ENCODE data around the gene FGF18. TPM values are rescaled to one million over a fixed set of nuclear protein-coding genes. Genes with fewer than 3 reads are reported as not detected.

FGF18 gene
- total RNA-seq, 1 experiment from 2014 or later, result 1.7 TPM

DNA sequence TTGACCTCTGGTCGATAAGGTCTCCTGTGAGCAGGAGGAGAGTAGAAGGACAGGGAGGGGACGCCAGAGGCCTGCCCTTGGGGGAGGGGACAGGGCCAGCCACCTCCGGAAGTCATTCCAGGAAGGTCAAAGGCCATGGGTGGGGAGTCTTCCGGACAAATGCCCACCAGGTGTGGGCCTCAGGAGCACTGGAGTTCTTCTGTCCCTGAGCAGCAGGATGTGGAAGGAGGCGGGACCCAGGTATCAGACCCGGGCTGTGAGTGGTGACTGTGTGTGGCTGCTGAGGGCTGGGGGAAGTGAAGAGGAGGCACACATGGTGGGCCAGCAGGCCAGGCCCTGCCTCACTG lies 13.9 kb downstream of the FGF18 start:
- Histone ChIP-seq H3K27ac (ENCODE audit: low read length) (no peak overlapping the region), H3K27me3 (ENCODE audit: control insufficient read depth, insufficient read depth, low read length) (no peaks in the 10 kb centered on the region), H3K9me3 (ENCODE audit: control insufficient read depth, insufficient read depth, low read depth, low read length) (no peaks in the 10 kb centered on the region), H3K4me3 (ENCODE audit: low read depth in 2 of 2, low read length in 2 of 2) (no peak overlapping the region), H3K36me3 (ENCODE audit: control insufficient read depth, insufficient read depth, low read length) (no peaks in the 10 kb centered on the region), H3K4me1 (ENCODE audit: control insufficient read depth, insufficient read depth, low read length) (no peaks in the 10 kb centered on the region)
- ChIA-PET CTCF (no interaction called here), POLR2A (no interaction called here)
- ATAC-seq (no peak), DNase-seq (ENCODE audit: low read depth, low spot score) (no peak)
- intact Hi-C loops (cut with micrococcal nuclease; ENCODE audit: unreplicated experiment) (no loop called here), in situ Hi-C loops (cut with HindIII; ENCODE audit: low pct_unique_long_range_greater_than_20kb, low sequenced_read_pairs) (no loop called here)
- TF ChIP-seq, protein P1, sequence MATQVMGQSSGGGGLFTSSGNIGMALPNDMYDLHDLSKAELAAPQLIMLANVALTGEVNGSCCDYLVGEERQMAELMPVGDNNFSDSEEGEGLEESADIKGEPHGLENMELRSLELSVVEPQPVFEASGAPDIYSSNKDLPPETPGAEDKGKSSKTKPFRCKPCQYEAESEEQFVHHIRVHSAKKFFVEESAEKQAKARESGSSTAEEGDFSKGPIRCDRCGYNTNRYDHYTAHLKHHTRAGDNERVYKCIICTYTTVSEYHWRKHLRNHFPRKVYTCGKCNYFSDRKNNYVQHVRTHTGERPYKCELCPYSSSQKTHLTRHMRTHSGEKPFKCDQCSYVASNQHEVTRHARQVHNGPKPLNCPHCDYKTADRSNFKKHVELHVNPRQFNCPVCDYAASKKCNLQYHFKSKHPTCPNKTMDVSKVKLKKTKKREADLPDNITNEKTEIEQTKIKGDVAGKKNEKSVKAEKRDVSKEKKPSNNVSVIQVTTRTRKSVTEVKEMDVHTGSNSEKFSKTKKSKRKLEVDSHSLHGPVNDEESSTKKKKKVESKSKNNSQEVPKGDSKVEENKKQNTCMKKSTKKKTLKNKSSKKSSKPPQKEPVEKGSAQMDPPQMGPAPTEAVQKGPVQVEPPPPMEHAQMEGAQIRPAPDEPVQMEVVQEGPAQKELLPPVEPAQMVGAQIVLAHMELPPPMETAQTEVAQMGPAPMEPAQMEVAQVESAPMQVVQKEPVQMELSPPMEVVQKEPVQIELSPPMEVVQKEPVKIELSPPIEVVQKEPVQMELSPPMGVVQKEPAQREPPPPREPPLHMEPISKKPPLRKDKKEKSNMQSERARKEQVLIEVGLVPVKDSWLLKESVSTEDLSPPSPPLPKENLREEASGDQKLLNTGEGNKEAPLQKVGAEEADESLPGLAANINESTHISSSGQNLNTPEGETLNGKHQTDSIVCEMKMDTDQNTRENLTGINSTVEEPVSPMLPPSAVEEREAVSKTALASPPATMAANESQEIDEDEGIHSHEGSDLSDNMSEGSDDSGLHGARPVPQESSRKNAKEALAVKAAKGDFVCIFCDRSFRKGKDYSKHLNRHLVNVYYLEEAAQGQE (IDR thresholded peaks at IDR 0.05; ENCODE audit: insufficient read depth in 1 of 2, low read depth in 2 of 2, low read length in 1 of 2), result no peak
- TF ChIP-seq, protein P2, sequence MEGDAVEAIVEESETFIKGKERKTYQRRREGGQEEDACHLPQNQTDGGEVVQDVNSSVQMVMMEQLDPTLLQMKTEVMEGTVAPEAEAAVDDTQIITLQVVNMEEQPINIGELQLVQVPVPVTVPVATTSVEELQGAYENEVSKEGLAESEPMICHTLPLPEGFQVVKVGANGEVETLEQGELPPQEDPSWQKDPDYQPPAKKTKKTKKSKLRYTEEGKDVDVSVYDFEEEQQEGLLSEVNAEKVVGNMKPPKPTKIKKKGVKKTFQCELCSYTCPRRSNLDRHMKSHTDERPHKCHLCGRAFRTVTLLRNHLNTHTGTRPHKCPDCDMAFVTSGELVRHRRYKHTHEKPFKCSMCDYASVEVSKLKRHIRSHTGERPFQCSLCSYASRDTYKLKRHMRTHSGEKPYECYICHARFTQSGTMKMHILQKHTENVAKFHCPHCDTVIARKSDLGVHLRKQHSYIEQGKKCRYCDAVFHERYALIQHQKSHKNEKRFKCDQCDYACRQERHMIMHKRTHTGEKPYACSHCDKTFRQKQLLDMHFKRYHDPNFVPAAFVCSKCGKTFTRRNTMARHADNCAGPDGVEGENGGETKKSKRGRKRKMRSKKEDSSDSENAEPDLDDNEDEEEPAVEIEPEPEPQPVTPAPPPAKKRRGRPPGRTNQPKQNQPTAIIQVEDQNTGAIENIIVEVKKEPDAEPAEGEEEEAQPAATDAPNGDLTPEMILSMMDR (IDR thresholded peaks at IDR 0.05), result no peak
- TF ChIP-seq TCF7L2 (IDR thresholded peaks at IDR 0.05; ENCODE audit: low read depth, low read length) (no peak), SIN3A (IDR thresholded peaks at IDR 0.05; ENCODE audit: borderline replicate concordance, insufficient read depth, low read depth, low read length) (no peak), POLR2AphosphoS5 (IDR thresholded peaks at IDR 0.05; ENCODE audit: low read depth, low read length) (no peak)
- BruUV-seq (replicated peaks), result no TSS peak

DNA sequence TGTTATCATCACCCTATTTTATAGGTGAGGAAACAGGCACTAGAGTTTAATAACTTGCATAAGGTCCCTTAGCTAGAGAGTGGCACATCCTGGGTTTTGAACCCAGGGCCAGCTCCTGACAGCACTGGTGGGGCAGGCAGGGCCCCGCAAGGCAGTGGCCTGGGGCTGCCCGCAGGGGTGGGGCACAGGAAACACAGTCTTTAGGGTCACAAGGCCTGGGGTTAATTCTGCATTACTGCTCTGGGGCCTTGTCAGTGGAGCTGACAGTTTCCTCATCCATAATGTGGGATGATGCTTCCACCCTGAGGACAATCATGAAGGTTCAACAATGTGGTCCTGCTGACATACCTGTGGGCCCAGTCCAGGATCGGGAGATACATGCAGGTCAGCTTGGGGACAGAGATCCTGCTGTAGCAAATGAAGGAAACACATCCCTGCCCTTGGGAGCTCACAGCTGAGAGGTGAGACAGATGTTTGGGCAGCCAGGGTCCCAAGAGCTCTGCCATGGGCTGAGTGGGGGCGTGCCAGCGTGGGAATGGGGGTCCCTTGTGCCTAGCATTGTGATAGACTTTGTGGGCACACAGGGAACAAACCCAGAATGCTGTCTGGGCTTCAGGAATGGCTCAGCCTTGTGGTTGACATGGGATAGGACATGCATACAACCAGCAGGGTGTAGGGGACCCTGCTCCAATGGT lies 14.7 kb downstream of the FGF18 start:
- ChIA-PET CTCF (no interaction called here), POLR2A (interaction anchor here (0.6 kb wide), 1 partner anchor 10 kb away, joined by 4 read pairs; no protein-coding TSS in a partner anchor)
- no TSS peak for BruUV-seq (replicated peaks)
- H3K27ac ChIP-seq (ENCODE audit: low read length), result no peak overlapping the region
- no peak overlapping the region for H3K4me3 ChIP-seq (ENCODE audit: low read depth in 2 of 2, low read length in 2 of 2)
- ATAC-seq (no peak), DNase-seq (ENCODE audit: low read depth, low spot score) (no peak)
- in situ Hi-C loops (cut with HindIII; ENCODE audit: low pct_unique_long_range_greater_than_20kb, low sequenced_read_pairs) (no loop called here), intact Hi-C loops (cut with micrococcal nuclease; ENCODE audit: unreplicated experiment) (no loop called here)
- H3K4me1 ChIP-seq (ENCODE audit: control insufficient read depth, insufficient read depth, low read length), result no peaks in the 10 kb centered on the region
- H3K9me3 ChIP-seq (ENCODE audit: control insufficient read depth, insufficient read depth, low read depth, low read length), result no peaks in the 10 kb centered on the region
- H3K36me3 ChIP-seq (ENCODE audit: control insufficient read depth, insufficient read depth, low read length), result no peaks in the 10 kb centered on the region
- no peaks in the 10 kb centered on the region for H3K27me3 ChIP-seq (ENCODE audit: control insufficient read depth, insufficient read depth, low read length)
- no peak for TF ChIP-seq SIN3A (IDR thresholded peaks at IDR 0.05; ENCODE audit: borderline replicate concordance, insufficient read depth, low read depth, low read length)
- no peak for TF ChIP-seq TCF7L2 (IDR thresholded peaks at IDR 0.05; ENCODE audit: low read depth, low read length)
- TF ChIP-seq, protein P2 (IDR thresholded peaks at IDR 0.05), result no peak
- no peak for TF ChIP-seq POLR2AphosphoS5 (IDR thresholded peaks at IDR 0.05; ENCODE audit: low read depth, low read length)
- TF ChIP-seq, protein P1 (IDR thresholded peaks at IDR 0.05; ENCODE audit: insufficient read depth in 1 of 2, low read depth in 2 of 2, low read length in 1 of 2), result no peak

Data from Panc1 (cell line).